AG09319 (cell line): ENCODE measurements around the gene PSMC6.

Experiments
- DNase-seq: peaks from one replicate; pipeline ENCODE4 v3.0.0-alpha.2; 2010; ENCODE audit warnings: low read depth; ENCODE audit errors: extremely low read depth
- TF ChIP-seq, protein P1 (sequence below): IDR thresholded peaks from 2 replicates; pipeline ENCODE4 v1.5.1; 2011; ENCODE audit warnings: low read depth, mild to moderate bottlenecking, inconsistent platforms, low read length, moderate library complexity

Gene PSMC6

DNA sequence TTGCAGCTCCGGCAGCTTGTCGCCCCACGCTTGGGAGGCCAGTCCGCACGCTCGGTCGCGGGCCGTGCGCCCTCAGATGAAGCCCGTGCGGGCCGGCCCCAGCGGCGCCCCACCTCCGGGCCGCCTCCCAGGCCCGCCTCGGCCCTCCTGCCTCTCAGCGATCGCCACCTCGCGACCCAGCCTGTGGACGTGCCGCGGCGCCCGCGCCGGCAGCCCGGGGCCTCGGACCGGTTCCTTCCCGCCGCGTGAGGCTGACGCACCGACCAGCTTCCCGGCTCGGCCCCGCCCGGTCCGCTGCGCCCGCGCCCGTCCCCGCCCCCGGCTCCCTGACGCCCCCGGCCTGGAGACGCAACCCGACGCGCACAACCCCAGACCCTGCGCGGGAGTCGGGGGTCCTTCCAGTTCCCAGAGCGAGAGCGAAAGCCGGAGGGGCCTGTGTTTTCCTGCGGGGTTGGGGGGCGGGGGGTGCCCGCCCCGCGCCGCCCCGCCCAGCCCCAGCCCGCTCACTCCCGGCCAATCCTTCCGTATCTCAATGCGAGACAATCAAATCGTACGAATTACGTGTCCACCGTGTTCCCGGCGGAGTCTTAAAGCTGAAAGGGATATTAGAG is 11.4 kb upstream of the PSMC6 start, which contains the start of gene ERO1A:
Gene ERO1A, minus strand, starts transcription at position 78 of the 611 bp plus-strand sequence. Its CDS starts 77 bp downstream, at position 1.
- TF ChIP-seq, protein P1, sequence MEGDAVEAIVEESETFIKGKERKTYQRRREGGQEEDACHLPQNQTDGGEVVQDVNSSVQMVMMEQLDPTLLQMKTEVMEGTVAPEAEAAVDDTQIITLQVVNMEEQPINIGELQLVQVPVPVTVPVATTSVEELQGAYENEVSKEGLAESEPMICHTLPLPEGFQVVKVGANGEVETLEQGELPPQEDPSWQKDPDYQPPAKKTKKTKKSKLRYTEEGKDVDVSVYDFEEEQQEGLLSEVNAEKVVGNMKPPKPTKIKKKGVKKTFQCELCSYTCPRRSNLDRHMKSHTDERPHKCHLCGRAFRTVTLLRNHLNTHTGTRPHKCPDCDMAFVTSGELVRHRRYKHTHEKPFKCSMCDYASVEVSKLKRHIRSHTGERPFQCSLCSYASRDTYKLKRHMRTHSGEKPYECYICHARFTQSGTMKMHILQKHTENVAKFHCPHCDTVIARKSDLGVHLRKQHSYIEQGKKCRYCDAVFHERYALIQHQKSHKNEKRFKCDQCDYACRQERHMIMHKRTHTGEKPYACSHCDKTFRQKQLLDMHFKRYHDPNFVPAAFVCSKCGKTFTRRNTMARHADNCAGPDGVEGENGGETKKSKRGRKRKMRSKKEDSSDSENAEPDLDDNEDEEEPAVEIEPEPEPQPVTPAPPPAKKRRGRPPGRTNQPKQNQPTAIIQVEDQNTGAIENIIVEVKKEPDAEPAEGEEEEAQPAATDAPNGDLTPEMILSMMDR: no peak
- DNase-seq: peak; percentile 38

DNA sequence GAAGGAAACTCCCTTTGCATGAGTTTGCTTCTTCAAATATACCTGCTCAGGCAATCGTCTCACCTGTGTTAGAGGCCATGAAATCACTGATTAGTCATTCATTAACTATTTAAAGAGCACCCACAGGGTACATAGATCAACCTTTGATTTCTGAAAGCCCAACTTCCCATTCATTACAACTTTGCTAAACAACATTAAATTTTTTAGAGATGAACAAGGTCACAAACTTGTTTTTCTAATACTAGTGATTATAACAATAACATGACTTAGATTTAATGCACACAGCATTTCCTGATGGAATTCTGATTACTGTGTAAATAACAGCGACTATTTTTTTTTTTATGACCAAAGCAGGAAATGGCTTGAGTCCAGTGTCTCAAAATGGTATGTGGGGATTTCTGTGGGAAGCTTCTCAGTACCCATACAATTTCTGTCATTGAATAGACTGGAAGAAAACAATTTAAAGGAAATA is 6.3 kb upstream of the PSMC6 start:
- no peak for DNase-seq
- TF ChIP-seq, protein P1: no peak

DNA sequence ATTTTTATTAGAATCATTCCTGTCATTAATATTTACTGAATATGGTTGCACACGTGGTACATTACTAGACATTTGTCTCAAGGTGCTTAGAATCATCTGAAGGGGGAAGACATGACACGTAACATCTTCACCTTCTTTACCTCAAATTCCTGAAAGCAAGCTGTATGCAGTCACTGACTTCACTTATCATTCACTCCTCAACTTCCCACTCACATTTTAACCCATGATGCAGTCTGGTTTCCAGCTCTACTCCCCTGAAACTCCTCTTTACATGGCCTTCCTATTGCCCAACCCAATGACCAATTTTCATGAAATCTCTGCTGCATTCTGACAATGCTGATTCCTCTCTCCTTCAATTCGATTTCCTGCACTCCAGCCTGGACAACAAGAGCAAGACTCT is 5.8 kb upstream of the PSMC6 start:
- TF ChIP-seq, protein P1: no peak
- DNase-seq: no peak

DNA sequence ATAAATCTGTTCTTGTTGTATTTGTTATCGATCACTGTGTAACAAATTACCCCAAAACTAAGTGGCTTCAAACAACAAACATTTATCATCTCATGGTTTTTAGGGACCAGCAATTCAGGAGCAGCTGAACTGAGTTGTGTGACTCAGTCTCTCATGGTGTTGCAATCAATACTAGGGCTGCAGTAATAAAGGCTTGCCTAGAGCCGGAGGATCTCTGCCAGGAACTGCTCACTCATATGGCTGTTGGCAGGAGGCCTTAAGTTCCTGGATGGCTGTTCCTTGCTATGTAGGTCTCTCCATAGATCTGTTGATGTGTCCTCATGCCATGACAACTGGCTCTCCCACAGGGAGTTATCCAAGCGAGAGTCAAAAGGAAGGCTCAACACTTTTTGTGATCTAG is 3.8 kb upstream of the PSMC6 start:
- peak; percentile 86 for DNase-seq

DNA sequence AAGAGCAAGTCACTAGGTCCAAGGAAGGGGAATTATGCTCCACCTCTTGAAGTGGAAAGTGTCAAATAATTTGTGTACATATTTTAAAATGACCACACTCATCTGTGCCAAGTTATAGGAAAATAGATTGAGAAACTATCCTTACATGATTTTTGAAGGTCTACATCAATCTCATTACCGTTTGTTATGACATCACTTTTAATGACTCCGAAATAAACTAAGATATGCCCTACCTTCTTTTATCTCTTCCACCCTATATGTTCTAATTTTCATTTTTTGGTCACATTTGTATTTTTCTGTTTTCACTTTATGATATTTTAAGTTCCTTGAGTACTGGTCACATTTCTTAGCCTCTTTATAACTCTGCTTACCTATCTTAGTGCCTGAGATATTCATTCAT is 3.3 kb upstream of the PSMC6 start:
- no peak for DNase-seq
- TF ChIP-seq, protein P1: no peak

More for the DNA sequence above, 3.8 kb upstream of the PSMC6 start:
- TF ChIP-seq, protein P1: no peak

DNA sequence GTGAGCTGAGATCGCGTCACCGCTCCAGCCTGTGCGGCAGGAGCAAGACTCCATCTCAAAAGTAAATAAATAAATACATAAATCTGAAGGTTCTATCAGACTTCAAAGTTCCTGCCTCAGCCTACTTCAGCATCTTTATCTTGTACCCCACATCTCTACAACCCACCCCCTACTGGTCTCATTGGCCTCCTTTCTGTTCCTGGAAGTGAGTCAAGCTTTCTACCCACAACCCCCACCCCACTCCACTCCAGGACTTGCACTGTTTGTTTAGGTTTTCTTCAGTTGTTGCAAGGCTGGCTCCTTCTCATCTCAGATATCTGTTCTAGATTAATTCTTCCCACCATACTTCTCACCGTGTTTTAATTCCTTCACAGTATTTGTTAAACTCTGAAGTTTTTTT is 714 bp upstream of the PSMC6 start:
- DNase-seq: no peak
- TF ChIP-seq, protein P1: no peak

DNA sequence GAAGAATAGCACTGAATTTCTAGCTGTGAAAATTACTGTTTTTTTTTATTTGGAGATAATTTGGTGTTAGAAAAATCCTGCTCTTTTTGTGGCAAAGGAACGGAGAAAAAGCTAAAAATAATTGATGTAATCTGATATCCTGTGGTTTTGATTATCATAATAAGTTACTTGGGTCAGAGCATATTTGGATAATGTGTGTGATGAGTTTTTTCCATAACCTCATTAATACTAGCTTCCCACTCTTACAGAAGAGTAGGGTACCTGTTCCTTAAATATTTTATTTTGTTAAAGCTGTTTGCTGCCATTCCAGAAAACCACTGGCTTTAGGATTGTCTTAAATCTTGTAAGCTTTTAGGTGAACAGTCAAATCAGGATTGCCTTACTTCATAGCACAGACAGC is 4.7 kb downstream of the PSMC6 start:
- TF ChIP-seq, protein P1: no peak
- no peak for DNase-seq
